HG02884 (cell line): ENCODE results near the gene ENTPD1.
A peak's percentile ranks its signal among the peaks of the same experiment; 100 is the strongest.
"Not testable (repeated sequence)": the region's sequence is repeated elsewhere in the genome, so short reads cannot be mapped to it uniquely, and the experiment has no call there.

Experiments used
- ATAC-seq: cut with Tn5 transposase; IDR thresholded peaks from one replicate; pipeline ENCODE4 v1.9.1; 2021; ENCODE audit warnings: mild to moderate bottlenecking, moderate library complexity; ENCODE audit not compliant: unreplicated experiment

The ENTPD1 gene

DNA sequence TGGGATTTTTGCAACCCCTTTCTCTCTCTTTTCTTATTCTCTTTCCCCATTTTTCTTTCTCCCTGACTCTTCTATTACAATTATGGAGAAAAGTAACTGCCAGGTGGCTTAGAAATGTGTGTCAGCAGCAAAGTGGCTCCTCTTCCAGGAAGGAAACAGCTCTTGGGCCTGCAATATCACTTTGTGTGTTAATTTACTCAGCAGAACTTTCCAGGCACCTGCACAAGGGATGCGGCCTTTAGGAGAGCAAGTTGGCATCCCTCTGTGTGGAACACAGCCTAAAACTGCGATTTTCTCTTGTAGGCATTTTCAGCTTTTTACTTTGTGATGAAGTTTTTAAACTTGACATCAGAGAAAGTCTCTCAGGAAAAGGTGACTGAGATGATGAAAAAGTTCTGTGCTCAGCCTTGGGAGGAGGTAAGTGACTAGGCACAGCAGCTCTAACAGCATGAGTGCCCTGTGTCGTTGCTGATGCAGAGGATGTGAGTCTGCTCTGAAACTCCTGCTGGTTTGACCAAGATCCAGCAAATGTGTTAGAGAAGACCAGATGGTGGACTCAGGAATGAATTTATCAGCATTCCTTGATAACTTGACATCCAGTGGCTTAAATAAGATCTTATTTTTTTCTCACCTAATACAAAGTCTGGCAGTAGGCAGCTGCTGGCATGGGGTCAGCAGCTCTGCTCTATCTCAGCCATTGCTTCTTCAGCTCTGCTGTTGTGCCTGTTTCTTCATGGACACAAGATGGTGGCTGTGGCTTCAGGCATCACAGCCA lies 104.4 kb downstream of the ENTPD1 start:
- no peak for ATAC-seq

GRCh38 chr10:95861386-95861785 lies 105.4 kb downstream of the ENTPD1 start:
- no peak for ATAC-seq

DNA sequence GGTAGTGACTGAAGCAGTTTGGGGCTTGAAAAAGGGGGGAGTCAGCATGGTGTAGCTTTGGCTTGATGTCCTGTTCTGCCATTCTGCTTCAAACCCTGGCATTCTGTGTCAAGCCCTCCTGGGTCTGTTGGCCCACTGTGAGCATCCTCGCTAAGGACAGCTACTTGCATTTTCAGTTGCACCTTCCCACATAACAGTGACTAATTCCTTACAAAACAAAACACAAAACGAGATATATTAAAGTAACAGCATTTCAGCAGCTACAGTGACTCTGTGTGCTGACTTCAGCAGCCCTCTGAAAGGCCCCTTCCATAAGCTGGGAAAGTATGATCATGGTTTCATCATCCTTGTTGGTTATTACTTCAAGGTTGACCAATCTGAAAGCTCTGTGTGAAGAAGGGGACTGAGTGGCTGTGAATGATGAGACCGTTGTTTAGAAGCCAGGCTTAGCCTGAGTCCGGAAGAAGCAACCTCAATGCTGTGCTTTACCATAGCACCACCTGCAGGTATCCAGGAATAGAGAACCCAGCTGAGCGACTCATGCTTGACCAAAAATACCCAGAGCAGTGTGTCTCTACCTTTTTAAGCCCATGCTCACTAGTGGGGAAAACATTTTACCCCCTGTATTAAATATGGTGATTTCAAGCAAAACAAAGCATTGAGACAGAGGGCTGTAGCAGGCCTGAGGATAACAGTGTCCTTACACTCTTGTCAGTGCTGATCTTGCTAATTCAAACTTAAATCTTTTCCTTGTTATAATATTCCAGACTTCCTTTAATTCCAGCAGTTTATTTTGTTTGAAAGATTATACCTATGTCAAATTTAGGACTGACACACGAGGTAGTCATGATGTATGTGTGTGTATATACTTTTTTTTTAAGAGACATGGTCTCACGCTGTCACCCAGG lies 109.2 kb downstream of the ENTPD1 start:
- peak; percentile 89 for ATAC-seq

- ATAC-seq, result no peak
These were observed 110.0 kb downstream of the ENTPD1 start for GRCh38 chr10:95865814-95866466.

DNA sequence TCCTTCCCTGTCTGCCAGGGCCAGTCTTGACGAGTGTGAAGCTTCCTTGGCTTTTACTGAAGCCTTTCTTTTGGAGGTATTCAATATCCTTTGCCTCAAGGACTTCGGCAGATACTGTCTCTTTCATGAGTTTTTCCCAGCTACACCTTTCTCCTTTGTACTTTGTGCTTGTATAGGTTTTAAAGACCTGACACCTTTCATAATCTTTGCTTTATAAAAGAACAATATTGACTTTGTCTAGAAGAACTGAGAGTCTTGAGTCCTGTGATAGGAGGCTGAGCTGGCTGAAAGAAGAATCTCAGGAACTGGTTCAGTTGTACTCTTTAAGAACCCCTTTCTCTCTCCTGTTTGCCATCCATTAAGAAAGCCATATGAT lies 110.5 kb downstream of the ENTPD1 start:
- ATAC-seq, result no peak

- no peak for ATAC-seq
These were observed 111.9 kb downstream of the ENTPD1 start for GRCh38 chr10:95867866-95868265.

- no peak for ATAC-seq
These were observed 116.3 kb downstream of the ENTPD1 start for GRCh38 chr10:95872158-95872711.

- no peak for ATAC-seq
These were observed 117.2 kb downstream of the ENTPD1 start for GRCh38 chr10:95873139-95873538.

GRCh38 chr10:95873651-95874050 lies 117.7 kb downstream of the ENTPD1 start:
- no peak for ATAC-seq

DNA sequence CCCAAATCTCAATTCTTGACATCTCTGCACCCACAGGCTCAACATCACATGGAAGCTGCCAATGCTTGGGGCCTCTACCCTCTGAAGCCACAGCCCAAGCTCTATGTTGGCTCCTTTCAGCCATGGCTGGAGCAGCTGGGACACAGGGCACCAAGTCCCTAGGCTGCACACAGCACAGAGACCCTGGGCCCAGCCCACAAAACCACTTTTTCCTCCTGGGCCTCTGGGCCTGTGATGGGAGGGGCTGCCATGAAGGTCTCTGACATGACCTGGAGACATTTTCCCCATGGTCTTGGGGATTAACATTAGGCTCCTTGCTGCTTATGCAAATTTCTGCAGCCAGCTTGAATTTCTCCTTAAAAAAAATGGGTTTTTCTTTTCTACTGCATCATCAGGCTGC lies 118.8 kb downstream of the ENTPD1 start:
- not testable (repeated sequence) for ATAC-seq

- ATAC-seq, result no peak
These were observed 120.8 kb downstream of the ENTPD1 start for GRCh38 chr10:95876756-95877155.

GRCh38 chr10:95877881-95878280 lies 121.9 kb downstream of the ENTPD1 start:
- peak; percentile 61 for ATAC-seq

GRCh38 chr10:95880704-95881103 lies 124.7 kb downstream of the ENTPD1 start:
- ATAC-seq, result peak; percentile 42

- no peak for ATAC-seq
These were observed 125.4 kb downstream of the ENTPD1 start for GRCh38 chr10:95881316-95881715.

DNA sequence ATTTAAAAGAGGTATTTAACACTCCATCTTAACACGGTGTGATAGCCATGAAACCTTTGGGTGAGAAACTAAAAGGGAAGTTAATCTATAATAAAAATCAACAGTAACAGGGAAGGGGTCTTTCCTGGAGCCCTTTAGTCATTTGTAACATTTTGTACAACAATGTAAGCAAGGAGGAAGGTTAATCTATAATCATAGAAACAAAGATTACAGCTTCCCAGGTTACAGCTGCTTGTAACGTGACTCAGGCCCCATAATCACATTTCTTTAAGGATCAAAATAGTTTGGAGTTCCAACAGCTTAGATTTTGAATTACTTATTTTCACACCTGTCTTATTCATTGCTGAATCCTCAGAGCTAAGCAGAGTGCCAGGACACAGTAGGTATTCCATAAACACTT lies 133.9 kb downstream of the ENTPD1 start:
- ATAC-seq, result no peak

GRCh38 chr10:95896071-95896850 lies 140.3 kb downstream of the ENTPD1 start:
- ATAC-seq, result no peak

- not testable (repeated sequence) for ATAC-seq
These were observed 150.1 kb downstream of the ENTPD1 start for GRCh38 chr10:95905897-95906580.

DNA sequence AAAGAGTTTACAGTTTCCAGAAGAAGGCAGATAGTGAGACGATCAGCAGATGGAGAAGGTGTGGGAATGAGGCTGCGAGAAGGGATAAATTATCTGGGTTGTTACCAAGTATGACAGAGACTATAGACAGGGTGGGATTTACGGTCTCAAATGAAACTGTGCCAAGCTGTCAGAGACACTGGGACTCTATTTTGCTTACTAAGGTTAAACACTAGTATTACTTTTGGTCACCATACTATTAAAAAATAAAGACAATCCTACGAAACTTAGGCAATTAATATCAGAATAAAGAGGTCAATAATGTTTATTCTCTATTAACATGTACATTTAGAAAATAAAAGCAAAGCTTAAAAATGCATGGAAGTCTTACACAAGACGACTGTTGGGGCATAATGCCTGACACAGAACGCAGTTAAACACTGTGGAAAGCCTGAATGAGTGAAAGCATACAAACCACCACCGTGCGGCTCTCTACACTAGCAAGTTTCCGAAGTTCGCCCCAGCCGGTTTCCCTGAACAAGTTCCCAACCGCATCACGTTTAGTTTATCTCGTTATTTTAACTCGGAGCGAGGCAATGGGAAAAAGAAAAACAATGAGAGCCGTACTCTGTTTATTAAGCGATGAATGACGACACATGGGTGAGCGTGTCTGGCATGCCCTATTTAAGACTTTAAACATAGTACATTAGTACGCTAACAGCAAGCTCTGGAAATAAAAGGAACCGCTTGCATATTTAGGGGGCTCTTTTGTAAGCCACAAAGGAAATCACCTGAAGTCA lies 150.9 kb downstream of the ENTPD1 start:
- peak; percentile 40 for ATAC-seq
